Cortex of kidney (tissue), 1 donor: Measurements from ENCODE around the gene ABHD1.
"Not testable (repeated sequence)": the region's sequence is repeated elsewhere in the genome, so short reads cannot be mapped to it uniquely, and the experiment has no call there.

Source experiments
- DNase-seq: peaks from one replicate; lab custom pipeline; 2025; lab: John Stamatoyannopoulos, UW

The ABHD1 gene

DNA sequence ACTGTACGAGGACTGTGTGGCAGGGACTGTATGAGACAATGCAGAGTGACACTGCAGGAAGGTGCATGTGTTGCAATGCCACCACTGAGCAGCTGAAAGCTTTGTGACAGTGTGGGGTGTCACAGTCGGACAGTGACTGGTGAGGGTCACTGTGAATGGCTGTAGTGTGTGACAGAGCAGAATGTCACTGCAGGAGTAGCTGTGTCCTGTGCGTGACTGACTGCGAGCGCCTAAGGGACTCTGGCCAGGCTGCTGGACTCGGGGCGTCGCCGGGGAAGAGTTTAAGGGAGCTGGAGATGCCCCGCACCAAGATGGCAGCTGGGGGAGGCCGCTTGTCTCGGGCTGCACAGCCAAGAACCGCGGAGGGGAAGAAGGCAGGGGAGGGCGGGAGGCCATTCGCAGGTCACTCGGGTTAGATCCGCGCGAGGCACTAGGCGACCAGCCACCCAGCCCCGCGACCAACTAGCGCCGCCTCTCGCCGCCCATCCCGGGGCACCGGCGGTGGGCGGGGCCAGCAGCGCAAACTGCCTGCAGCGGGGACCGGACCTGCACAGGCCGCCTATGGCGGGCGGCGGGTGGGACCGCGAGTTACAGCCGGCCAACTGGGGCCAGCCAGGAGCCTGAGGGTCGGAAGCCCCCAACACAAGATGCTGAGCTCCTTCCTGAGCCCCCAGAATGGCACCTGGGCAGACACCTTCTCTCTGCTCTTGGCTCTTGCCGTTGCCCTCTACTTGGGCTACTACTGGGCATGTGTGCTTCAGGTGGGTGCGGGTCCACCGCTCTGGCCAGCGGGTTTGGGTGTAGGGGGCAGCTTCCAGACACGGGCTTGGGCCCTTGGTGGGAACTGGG, at the start of gene ABHD1:
TSS of gene ABHD1 (plus strand) at position 514 of the 849 bp plus-strand sequence. CDS start at position 648, 134 bp downstream.
- DNase-seq = no peak

- no peak for DNase-seq
These were observed 48.7 kb upstream of the ABHD1 start for GRCh38 chr2:27074738-27075565.

GRCh38 chr2:27075566-27075871, 48.1 kb upstream of the ABHD1 start:
- not testable (repeated sequence) for DNase-seq

- DNase-seq = no peak
These were observed 47.3 kb upstream of the ABHD1 start for GRCh38 chr2:27076323-27076722.

- no peak for DNase-seq
These were observed 46.4 kb upstream of the ABHD1 start for GRCh38 chr2:27077231-27077630.

DNA sequence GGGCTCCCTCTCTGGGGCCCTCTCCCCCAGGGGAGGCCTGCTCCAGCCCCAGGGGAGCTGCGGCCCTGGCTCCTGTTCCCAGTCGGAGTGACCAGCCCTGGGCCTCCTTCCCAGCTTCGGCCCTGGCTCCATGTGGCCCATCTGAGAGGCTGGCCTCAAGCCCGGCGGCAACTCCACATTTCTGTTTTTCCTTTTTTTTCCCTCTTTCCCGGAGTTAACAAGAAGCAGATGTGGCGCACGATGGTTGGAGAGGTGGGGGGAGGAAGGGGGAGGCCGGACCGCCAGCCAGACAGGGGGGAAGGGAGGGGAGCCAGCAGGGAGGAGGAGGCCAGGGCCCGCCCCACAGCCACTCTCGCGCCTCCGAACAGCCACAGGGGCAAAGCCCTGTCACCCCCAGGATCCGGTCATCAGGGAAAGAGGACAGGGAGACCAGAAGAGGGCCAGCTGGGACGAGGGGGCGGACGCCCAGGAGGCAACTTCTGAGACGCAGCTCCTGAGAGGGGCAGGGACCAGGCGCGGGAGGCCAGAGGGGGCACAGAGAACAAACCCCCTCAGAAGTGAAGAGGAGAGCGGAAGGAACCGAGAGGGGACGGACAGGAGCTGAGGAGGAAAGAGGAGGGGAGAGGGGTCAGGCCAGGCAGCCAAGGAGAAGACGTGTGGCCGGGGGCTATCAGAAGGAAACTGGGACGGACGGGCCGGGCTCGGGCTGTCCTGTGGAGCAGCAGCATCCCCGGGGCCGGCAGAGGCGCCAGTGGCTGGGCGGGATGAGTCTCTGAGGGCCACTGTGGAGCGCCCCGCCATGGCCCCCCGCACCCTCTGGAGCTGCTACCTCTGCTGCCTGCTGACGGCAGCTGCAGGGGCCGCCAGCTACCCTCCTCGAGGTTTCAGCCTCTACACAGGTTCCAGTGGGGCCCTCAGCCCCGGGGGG, 45.1 kb upstream of the ABHD1 start, which contains the start of gene EMILIN1:
TSS of gene EMILIN1 (plus strand) at position 349 of the 928 bp plus-strand sequence. CDS start at position 800, 451 bp downstream.
- no peak for DNase-seq

DNA sequence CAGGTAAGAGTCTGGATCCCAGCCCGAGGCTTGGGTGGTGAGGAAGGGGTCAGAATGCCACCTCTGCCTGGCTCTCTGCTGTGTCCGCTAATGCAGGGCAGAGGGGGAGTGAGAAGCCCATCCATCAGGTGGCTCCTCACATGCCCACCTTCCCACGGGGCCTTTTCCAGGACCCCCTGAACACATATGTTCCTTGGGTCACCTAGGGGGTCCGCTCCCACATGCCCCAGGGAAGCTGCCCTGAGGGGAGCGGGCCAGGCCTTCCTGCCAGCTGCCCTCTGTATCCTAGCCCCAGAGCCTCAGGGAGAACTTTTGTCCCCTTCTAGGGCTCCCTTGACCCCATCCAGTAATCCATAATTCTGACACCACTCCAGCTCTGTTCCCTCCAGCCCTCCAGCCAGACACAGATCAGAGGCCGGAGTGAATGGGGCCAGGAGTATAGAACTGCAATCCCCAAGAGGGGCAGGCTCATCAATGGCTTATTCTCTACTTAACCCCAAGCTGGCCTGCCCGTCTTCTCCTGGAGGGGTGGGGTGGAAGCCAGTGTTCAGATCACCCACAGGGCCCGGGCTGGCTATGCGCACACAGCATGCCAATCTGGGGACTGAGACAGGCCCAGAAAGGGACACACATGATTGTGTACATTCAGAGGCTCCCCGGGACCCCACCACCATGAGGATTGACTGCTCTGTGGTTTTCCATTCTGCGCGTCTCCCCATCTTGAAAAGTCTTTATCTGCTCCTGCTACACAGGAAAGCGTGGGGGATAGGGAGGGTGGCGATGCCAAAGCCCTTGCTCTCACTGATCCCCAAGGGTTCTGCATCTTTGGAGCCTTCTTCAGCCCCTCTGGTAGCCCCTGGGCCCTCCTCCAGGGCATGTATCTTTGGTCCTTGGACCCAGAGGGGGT, 44.1 kb upstream of the ABHD1 start:
- DNase-seq = no peak

- DNase-seq = no peak
These were observed 43.5 kb upstream of the ABHD1 start for GRCh38 chr2:27080140-27080469.

DNA sequence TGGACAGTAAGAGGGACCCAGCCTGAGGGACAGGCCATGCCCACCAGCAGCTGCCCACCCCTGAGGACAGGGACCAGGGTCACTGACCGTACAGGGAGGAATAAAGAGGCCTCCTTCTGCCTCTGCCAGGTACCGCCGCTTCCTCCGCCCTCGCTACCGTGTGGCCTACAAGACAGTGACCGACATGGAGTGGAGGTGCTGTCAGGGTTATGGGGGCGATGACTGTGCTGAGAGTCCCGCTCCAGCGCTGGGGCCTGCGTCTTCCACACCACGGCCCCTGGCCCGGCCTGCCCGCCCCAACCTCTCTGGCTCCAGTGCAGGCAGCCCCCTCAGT, 43.0 kb upstream of the ABHD1 start:
- no peak for DNase-seq

DNA sequence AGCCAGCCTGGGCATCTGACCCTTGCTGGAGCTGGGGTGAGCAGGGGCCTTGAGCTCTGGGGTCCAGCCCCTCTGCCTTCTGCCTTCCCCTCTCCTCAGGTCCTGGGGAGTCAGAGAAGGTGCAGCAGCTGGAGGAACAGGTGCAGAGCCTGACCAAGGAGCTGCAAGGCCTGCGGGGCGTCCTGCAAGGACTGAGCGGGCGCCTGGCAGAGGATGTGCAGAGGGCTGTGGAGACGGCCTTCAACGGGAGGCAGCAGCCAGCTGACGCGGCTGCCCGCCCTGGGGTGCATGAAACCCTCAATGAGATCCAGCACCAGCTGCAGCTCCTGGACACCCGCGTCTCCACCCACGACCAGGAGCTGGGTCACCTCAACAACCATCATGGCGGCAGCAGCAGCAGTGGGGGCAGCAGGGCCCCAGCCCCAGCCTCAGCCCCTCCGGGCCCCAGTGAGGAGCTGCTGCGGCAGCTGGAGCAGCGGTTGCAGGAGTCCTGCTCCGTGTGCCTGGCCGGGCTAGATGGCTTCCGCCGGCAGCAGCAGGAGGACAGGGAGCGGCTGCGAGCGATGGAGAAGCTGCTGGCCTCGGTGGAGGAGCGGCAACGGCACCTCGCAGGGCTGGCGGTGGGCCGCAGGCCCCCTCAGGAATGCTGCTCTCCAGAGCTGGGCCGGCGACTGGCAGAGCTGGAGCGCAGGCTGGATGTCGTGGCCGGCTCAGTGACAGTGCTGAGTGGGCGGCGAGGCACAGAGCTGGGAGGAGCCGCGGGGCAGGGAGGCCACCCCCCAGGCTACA, 41.4 kb upstream of the ABHD1 start:
- no peak for DNase-seq

DNA sequence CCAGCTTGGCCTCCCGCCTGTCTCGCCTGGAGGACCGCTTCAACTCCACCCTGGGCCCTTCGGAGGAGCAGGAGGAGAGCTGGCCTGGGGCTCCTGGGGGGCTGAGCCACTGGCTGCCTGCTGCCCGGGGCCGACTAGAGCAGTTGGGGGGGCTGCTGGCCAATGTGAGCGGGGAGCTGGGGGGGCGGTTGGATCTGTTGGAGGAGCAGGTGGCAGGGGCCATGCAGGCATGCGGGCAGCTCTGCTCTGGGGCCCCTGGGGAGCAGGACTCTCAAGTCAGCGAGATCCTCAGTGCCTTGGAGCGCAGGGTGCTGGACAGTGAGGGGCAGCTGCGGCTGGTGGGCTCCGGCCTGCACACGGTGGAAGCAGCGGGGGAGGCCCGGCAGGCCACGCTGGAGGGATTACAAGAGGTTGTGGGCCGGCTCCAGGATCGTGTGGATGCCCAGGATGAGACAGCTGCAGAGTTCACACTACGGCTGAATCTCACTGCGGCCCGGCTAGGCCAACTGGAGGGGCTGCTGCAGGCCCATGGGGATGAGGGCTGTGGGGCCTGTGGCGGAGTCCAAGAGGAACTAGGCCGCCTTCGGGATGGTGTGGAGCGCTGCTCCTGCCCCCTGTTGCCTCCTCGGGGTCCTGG, 40.7 kb upstream of the ABHD1 start:
- DNase-seq = no peak

- no peak for DNase-seq
These were observed 40.0 kb upstream of the ABHD1 start for GRCh38 chr2:27083410-27084296.

- no peak for DNase-seq
These were observed 39.1 kb upstream of the ABHD1 start for GRCh38 chr2:27084297-27085061.

DNA sequence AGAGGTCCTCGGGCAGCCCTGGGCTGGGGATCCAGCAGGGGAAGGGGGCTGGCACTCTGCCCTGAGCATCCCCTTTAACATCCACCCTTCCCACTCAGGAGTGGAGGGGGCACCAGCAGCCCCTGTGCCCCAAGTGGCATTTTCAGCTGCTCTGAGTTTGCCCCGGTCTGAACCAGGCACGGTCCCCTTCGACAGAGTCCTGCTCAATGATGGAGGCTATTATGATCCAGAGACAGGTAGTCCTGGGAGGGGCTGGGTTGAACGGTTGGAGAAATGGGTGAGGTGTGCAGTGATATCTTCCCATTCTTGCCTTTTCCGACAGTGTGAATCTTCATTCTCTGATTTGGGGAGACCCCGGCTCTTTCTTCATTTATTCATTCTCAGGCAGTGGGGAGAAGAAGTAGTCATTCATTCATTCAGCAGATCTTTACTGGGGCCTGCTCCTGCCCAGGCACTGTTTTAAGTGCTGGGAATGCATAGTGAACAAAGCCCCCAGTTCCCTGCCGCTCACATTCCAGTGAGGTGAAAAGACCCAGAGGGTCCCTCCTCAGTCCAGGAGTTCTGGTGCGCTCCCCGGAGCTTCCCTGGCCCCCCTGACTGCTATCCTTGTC, 38.4 kb upstream of the ABHD1 start:
- no peak for DNase-seq

- no peak for DNase-seq
These were observed 37.9 kb upstream of the ABHD1 start for GRCh38 chr2:27085673-27086089.

GRCh38 chr2:27086090-27086723, 37.4 kb upstream of the ABHD1 start:
- peak; percentile 70 for DNase-seq
